Peyer's patch (tissue), 4 donors: ENCODE results near the gene ICA1. TPM values are rescaled to one million over a fixed set of nuclear protein-coding genes. Genes with fewer than 3 reads are reported as not detected.
A peak's percentile ranks its signal among the peaks of the same experiment; 100 is the strongest.

ENCODE experiments used
- DNase-seq, 3 donors: peaks; one replicate each; pipeline ENCODE4 v3.0.0-alpha.2; 2017 to 2019
- H3K27ac ChIP-seq, 4 donors: fragments of 200-600 bp; sonication (generic); one replicate each; pipeline ENCODE4 v1.5.1; 2016 to 2019
- H3K27me3 ChIP-seq, 2 donors: fragments of 200-600 bp; sonication (generic); one replicate each; pipeline ENCODE4 v1.5.1; 2019
- H3K36me3 ChIP-seq, 3 donors: fragments of 200-600 bp; sonication (generic); one replicate each; pipeline ENCODE4 v1.5.1; 2016 to 2019
- H3K4me1 ChIP-seq, 4 donors: fragments of 200-600 bp; sonication (generic); one replicate each; pipeline ENCODE4 v1.5.1; 2016 to 2019
- H3K4me3 ChIP-seq, 4 donors: fragments of 200-600 bp; sonication (generic); 1 replicate in 3 of 4; 2 replicates in 1 of 4; pipeline ENCODE4 v1.5.1; 2016 to 2019; ENCODE audit warnings: mild to moderate bottlenecking in 1 of 4
- H3K9me3 ChIP-seq, 4 donors: fragments of 200-600 bp; sonication (generic); one replicate each; pipeline ENCODE4 v1.5.1; 2016 to 2019; ENCODE audit warnings: mild to moderate bottlenecking in 1 of 4
- CTCF ChIP-seq, 6 experiments: fragments of 450-650 bp in 4 of 6; fragments of 200-600 bp in 2 of 6; sonication (generic) in 1 of 6; IDR thresholded peaks; one replicate each; pipeline ENCODE4 v1.5.1; 2017 to 2019; ENCODE audit warnings: antibody characterized with exemption in 6 of 6, mild to moderate bottlenecking in 3 of 6, moderate library complexity in 1 of 6
- POLR2A ChIP-seq, 2 donors: fragments of 450-650 bp; IDR thresholded peaks; one replicate each; pipeline ENCODE4 v1.5.1; 2017; ENCODE audit warnings: antibody characterized with exemption in 2 of 2, mild to moderate bottlenecking in 2 of 2, moderate library complexity in 2 of 2
- total RNA-seq, 4 donors: library from RNA; depleted of rRNA; stranded (reverse); fragments of >200 nt; gene quantifications; one replicate each; pipeline ENCODE4 v1.1.0, GENCODE V29; 2016

The ICA1 gene
- total RNA-seq, 4 donors from 2014 or later, result 37.0 to 79.9 (median 52.4) TPM

GRCh38 chr7:8217200-8218068 is 44.5 kb downstream of the ICA1 start:
- Histone ChIP-seq H3K27ac (no peak overlapping the region), H3K27me3 (no peaks in the 10 kb centered on the region), H3K9me3 (no peaks in the 10 kb centered on the region), H3K4me1 (no peaks in the 10 kb centered on the region), H3K4me3 (no peak overlapping the region), H3K36me3 (no peaks in the 10 kb centered on the region)
- no peak for DNase-seq
- TF ChIP-seq POLR2A (IDR thresholded peaks at IDR 0.05) (no peak), CTCF (IDR thresholded peaks at IDR 0.05) (peak; percentile 56 to 97 (median 85))

GRCh38 chr7:8216334-8216690 is 45.7 kb downstream of the ICA1 start:
- Histone ChIP-seq H3K4me3 (no peak overlapping the region), H3K36me3 (no peaks in the 10 kb centered on the region), H3K9me3 (no peaks in the 10 kb centered on the region), H3K27me3 (no peaks in the 10 kb centered on the region), H3K4me1 (no peaks in the 10 kb centered on the region), H3K27ac (no peak overlapping the region)
- TF ChIP-seq CTCF (IDR thresholded peaks at IDR 0.05), result no peak
- TF ChIP-seq POLR2A (IDR thresholded peaks at IDR 0.05), result no peak
- no peak for DNase-seq

GRCh38 chr7:8215648-8216333 is 46.2 kb downstream of the ICA1 start:
- TF ChIP-seq CTCF (IDR thresholded peaks at IDR 0.05), result no peak
- Histone ChIP-seq H3K27me3 (no peaks in the 10 kb centered on the region), H3K27ac (no peak overlapping the region), H3K4me3 (no peak overlapping the region), H3K9me3 (no peaks in the 10 kb centered on the region), H3K36me3 (no peaks in the 10 kb centered on the region), H3K4me1 (no peaks in the 10 kb centered on the region)
- DNase-seq, result no peak

GRCh38 chr7:8214244-8214824 is 47.6 kb downstream of the ICA1 start:
- no peak overlapping the region for H3K4me3 ChIP-seq
- TF ChIP-seq POLR2A (IDR thresholded peaks at IDR 0.05) (no peak), CTCF (IDR thresholded peaks at IDR 0.05) (no peak)
- no peaks in the 10 kb centered on the region for H3K9me3 ChIP-seq
- no peaks in the 10 kb centered on the region for H3K27me3 ChIP-seq
- H3K36me3 ChIP-seq, result no peaks in the 10 kb centered on the region
- peak overlapping the region in 1 of 4 donors; percentile 25 for H3K27ac ChIP-seq
- DNase-seq, result no peak
- no peaks in the 10 kb centered on the region for H3K4me1 ChIP-seq

GRCh38 chr7:8213381-8213780 is 48.6 kb downstream of the ICA1 start:
- Histone ChIP-seq H3K4me3 (no peak overlapping the region), H3K27ac (no peak overlapping the region), H3K9me3 (no peaks in the 10 kb centered on the region), H3K4me1 (no peaks in the 10 kb centered on the region), H3K27me3 (no peaks in the 10 kb centered on the region), H3K36me3 (no peaks in the 10 kb centered on the region)
- no peak for DNase-seq
- no peak for TF ChIP-seq CTCF (IDR thresholded peaks at IDR 0.05)
- no peak for TF ChIP-seq POLR2A (IDR thresholded peaks at IDR 0.05)
